ENCODE data around the gene PEX19. TPM values are rescaled to one million over a fixed set of nuclear protein-coding genes. Genes with fewer than 3 reads are reported as not detected.

The PEX19 gene
- polyA plus RNA-seq, 1 donor (not counting 4 experiments of a cell fraction or from before 2014, with no cell fraction given): 48.7 TPM

DNA sequence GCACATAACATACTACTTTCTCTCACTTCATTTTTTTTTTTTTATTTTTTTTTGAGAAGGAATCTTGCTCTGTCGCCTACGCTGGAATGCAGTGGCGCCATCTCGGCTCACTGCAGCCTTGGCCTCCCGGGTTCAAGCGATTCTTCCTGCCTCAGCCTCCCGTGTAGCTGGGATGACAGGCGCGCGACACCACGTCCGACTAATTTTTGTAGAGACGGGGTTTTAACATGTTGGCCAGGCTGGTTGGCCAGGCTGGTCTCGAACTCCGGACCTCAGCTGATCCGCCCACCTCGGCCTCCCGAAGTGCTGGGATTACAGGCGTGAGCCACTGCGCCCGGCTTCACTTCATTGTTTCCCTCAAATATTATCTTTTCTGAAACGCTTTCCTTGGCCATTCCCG lies 573 bp upstream of the PEX19 start:
- no peaks in the 10 kb centered on the region for H3K27me3 ChIP-seq (ENCODE audit: control insufficient read depth, extremely low read depth, insufficient read depth, low read length)
- H3K9me3 ChIP-seq (ENCODE audit: control insufficient read depth, low read depth, low read length): no peaks in the 10 kb centered on the region
- TF ChIP-seq EZH2 (IDR thresholded peaks at IDR 0.05; ENCODE audit: low read length): no peak
- TF ChIP-seq, protein P1, sequence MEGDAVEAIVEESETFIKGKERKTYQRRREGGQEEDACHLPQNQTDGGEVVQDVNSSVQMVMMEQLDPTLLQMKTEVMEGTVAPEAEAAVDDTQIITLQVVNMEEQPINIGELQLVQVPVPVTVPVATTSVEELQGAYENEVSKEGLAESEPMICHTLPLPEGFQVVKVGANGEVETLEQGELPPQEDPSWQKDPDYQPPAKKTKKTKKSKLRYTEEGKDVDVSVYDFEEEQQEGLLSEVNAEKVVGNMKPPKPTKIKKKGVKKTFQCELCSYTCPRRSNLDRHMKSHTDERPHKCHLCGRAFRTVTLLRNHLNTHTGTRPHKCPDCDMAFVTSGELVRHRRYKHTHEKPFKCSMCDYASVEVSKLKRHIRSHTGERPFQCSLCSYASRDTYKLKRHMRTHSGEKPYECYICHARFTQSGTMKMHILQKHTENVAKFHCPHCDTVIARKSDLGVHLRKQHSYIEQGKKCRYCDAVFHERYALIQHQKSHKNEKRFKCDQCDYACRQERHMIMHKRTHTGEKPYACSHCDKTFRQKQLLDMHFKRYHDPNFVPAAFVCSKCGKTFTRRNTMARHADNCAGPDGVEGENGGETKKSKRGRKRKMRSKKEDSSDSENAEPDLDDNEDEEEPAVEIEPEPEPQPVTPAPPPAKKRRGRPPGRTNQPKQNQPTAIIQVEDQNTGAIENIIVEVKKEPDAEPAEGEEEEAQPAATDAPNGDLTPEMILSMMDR (optimal IDR thresholded peaks at IDR 0.05 in 1 of 3, IDR thresholded peaks at IDR 0.05 in 1 of 3, conservative IDR thresholded peaks at IDR 0.05 in 1 of 3; ENCODE audit: extremely low read depth in 1 of 3, insufficient read depth in 2 of 3, low read length in 3 of 3): no peak
- no peaks in the 10 kb centered on the region for H3K9me1 ChIP-seq (ENCODE audit: control insufficient read depth, extremely low read depth, insufficient read depth, low read length)
- DNase-seq (ENCODE audit: low read depth, low spot score) (no peak), FAIRE-seq (no peak)
- no peaks in the 10 kb centered on the region for H4K20me1 ChIP-seq (ENCODE audit: control insufficient read depth, extremely low read depth, insufficient read depth, low read length)
- H3K36me3 ChIP-seq (ENCODE audit: control insufficient read depth in 2 of 2, extremely low read depth in 1 of 2, insufficient read depth in 2 of 2, low read length in 2 of 2): peaks cover 20 to 28% of the 10 kb centered on the region in 2 experiments
- dilution Hi-C loops (cut with MboI; ENCODE audit: extremely low pct_ligation_motif_present, low sequenced_read_pairs): no loop called here
- H3K79me2 ChIP-seq (ENCODE audit: control insufficient read depth, insufficient read depth, low read length): peaks cover 17% of the 10 kb centered on the region
- H2AFZ ChIP-seq (ENCODE audit: control insufficient read depth, low read length): no peak overlapping the region
- no peak overlapping the region for H3K27ac ChIP-seq (ENCODE audit: control insufficient read depth, insufficient read depth, low read length)
- peak overlapping the region in 1 of 3 experiments; percentile 95 for H3K4me3 ChIP-seq (ENCODE audit: control insufficient read depth in 2 of 3, extremely low read depth in 1 of 3, insufficient read depth in 2 of 3, low read depth in 1 of 3, low read length in 3 of 3)
- peak overlapping the region; percentile 63 for H3K4me2 ChIP-seq (ENCODE audit: control insufficient read depth, extremely low read depth, insufficient read depth, low read depth, low read length)
- peak overlapping the region; percentile 94 for H3K9ac ChIP-seq (ENCODE audit: control insufficient read depth, extremely low read depth, insufficient read depth, low read length)
- no peaks in the 10 kb centered on the region for H3K4me1 ChIP-seq (ENCODE audit: control insufficient read depth, extremely low read depth, insufficient read depth, low read length)

DNA sequence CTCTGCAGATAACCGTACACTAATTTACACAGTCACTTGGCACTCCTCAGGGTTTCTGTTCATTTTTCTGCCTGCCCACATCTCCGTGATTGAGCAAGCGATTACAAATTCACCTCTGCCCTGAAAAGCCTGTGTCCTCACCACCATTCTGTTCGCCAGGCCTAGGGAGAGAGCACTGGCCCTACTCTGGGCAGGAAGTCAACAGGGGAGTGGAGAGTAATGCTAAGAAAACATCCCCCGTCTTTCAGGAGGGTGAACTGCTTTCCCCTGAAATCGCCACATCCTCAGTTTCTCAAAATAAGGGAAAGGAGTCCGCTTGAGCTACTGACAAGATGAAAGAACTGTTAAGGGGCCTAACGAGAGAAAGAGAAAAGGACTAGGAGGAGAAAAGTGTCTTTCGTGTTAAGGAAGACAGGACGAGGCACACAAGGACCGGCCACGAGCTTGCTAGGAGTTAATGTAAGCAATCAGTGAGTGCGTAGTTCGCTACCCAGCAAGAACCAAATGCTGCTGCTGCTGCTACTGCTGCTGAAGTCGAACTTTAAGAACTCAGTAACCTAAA lies 632 bp downstream of the PEX19 start:
- dilution Hi-C loops (cut with MboI; ENCODE audit: extremely low pct_ligation_motif_present, low sequenced_read_pairs): no loop called here
- H3K9me1 ChIP-seq (ENCODE audit: control insufficient read depth, extremely low read depth, insufficient read depth, low read length): no peaks in the 10 kb centered on the region
- no peak for DNase-seq (ENCODE audit: low read depth, low spot score)
- peak overlapping the region; percentile 94 for H3K9ac ChIP-seq (ENCODE audit: control insufficient read depth, extremely low read depth, insufficient read depth, low read length)
- peaks cover 17% of the 10 kb centered on the region for H3K79me2 ChIP-seq (ENCODE audit: control insufficient read depth, insufficient read depth, low read length)
- H3K4me1 ChIP-seq (ENCODE audit: control insufficient read depth, extremely low read depth, insufficient read depth, low read length): no peaks in the 10 kb centered on the region
- peak overlapping the region; percentile 92 for H2AFZ ChIP-seq (ENCODE audit: control insufficient read depth, low read length)
- H3K27me3 ChIP-seq (ENCODE audit: control insufficient read depth, extremely low read depth, insufficient read depth, low read length): no peaks in the 10 kb centered on the region
- H3K4me3 ChIP-seq (ENCODE audit: control insufficient read depth in 2 of 3, extremely low read depth in 1 of 3, insufficient read depth in 2 of 3, low read depth in 1 of 3, low read length in 3 of 3): peak overlapping the region; percentile 86 to 95 (median 94)
- FAIRE-seq: no peak
- H3K36me3 ChIP-seq (ENCODE audit: control insufficient read depth in 2 of 2, extremely low read depth in 1 of 2, insufficient read depth in 2 of 2, low read length in 2 of 2): peaks cover 21 to 27% of the 10 kb centered on the region in 2 experiments
- H3K9me3 ChIP-seq (ENCODE audit: control insufficient read depth, low read depth, low read length): no peaks in the 10 kb centered on the region
- TF ChIP-seq, protein P1 (optimal IDR thresholded peaks at IDR 0.05 in 1 of 3, IDR thresholded peaks at IDR 0.05 in 1 of 3, conservative IDR thresholded peaks at IDR 0.05 in 1 of 3; ENCODE audit: extremely low read depth in 1 of 3, insufficient read depth in 2 of 3, low read length in 3 of 3): no peak
- no peak for TF ChIP-seq EZH2 (IDR thresholded peaks at IDR 0.05; ENCODE audit: low read length)
- H3K4me2 ChIP-seq (ENCODE audit: control insufficient read depth, extremely low read depth, insufficient read depth, low read depth, low read length): peak overlapping the region; percentile 80
- H4K20me1 ChIP-seq (ENCODE audit: control insufficient read depth, extremely low read depth, insufficient read depth, low read length): no peaks in the 10 kb centered on the region
- peak overlapping the region; percentile 86 for H3K27ac ChIP-seq (ENCODE audit: control insufficient read depth, insufficient read depth, low read length)

All from keratinocyte (primary cell).